ENCODE measurements around the gene PTPRN2. TPM values are rescaled to one million over a fixed set of nuclear protein-coding genes. Genes with fewer than 3 reads are reported as not detected.

The PTPRN2 gene
- total and polyA plus RNA-seq, 9 of the 15 experiments (the other 6 are each of a cell fraction or from before 2014, with no cell fraction given): not detected

DNA sequence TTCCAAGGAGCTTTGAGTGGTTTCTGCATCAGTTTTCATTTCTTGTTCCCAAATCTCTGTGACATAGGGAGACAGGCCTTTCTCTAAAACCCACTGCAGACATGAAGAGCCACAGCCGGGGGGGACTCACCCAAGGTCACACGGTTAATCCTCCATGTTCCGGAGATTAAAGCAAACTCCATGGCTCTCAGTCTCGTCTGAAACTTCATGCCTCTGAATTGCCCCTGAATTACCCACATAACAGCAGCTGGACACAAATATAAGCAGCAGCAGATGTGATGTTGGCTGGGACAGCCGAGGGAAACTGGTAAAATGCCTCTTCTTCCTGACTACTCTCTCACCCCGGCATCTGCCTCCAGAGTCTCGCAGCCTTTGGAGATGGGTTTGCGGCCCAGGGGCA, 848.6 kb downstream of the PTPRN2 start:
- no TSS peak for BruUV-seq (replicated peaks)
- Histone ChIP-seq H3K9ac (ENCODE audit: insufficient read depth in 1 of 2, low read depth in 2 of 2, low read length in 2 of 2) (no peak overlapping the region), H3K36me3 (ENCODE audit: control insufficient read depth, insufficient read depth, low read length) (no peaks in the 10 kb centered on the region), H3K79me2 (ENCODE audit: control insufficient read depth, insufficient read depth, low read length) (no peaks in the 10 kb centered on the region), H3K9me1 (ENCODE audit: control insufficient read depth, insufficient read depth, low read length) (no peaks in the 10 kb centered on the region), H3K4me3 (no peak overlapping the region), H3K4me1 (replicated peaks in 1 of 2; ENCODE audit: control insufficient read depth in 2 of 2, insufficient read depth in 2 of 2, low read length in 2 of 2) (peaks cover 0 to 4% of the 10 kb centered on the region in 2 experiments; a peak in 1 of 5 replicates), H3K27ac (ENCODE audit: extremely low read depth, low read depth, low read length) (no peak overlapping the region), H4K20me1 (replicated peaks; ENCODE audit: control insufficient read depth, insufficient read depth, low read length) (peaks cover 5% of the 10 kb centered on the region; the same call in 1 of the 2 replicates), H3K27me3 (ENCODE audit: control insufficient read depth in 2 of 2, insufficient read depth in 2 of 2, low read length in 2 of 2) (peaks cover 63 to 93% of the 10 kb centered on the region in 2 experiments), H2AFZ (ENCODE audit: low read depth, low read length) (no peak overlapping the region), H3K9me3 (replicated peaks; ENCODE audit: control insufficient read depth, insufficient read depth, low read depth, low read length) (no peaks in the 10 kb centered on the region), H3K4me2 (ENCODE audit: insufficient read depth, low read length) (no peak overlapping the region)
- intact Hi-C loops (cut with micrococcal nuclease) (no loop called here), in situ Hi-C loops (cut with MboI) (no loop called here)
- DNase-seq (ENCODE audit: extremely low read depth in 1 of 4, low spot score in 3 of 4): no peak
- no peak for ATAC-seq
- POLR2A ChIA-PET: interaction anchor here (1.2 to 1.3 kb wide), 3 partner anchors 12 to 19 kb away, joined by 3 to 6 read pairs (median 4); no protein-coding TSS in a partner anchor
- under 1% methylated on average over 8 of the region's 8 CpGs for WGBS (ENCODE audit: insufficient coverage, low coverage, missing lambda C conversion rate)
- CTCF ChIA-PET (ENCODE audit: low intra/inter-chr PET ratio): no interaction called here
- FAIRE-seq: no peak
- no peak for TF ChIP-seq ZNF134 (CRISPR knock-in tag; conservative IDR thresholded peaks at IDR 0.05)
- no peak for TF ChIP-seq HEY1 (CRISPR knock-in tag; IDR thresholded peaks at IDR 0.05; ENCODE audit: borderline replicate concordance)
- no peak for TF ChIP-seq ZNF143 (CRISPR knock-in tag; IDR thresholded peaks at IDR 0.05)
- no peak for TF ChIP-seq ZNF263 (CRISPR knock-in tag; IDR thresholded peaks at IDR 0.05; ENCODE audit: borderline replicate concordance)
- TF ChIP-seq CREB1 (IDR thresholded peaks at IDR 0.05): no peak
- TF ChIP-seq CREB1 (CRISPR knock-in tag; IDR thresholded peaks at IDR 0.05): no peak
- TF ChIP-seq, protein P1, sequence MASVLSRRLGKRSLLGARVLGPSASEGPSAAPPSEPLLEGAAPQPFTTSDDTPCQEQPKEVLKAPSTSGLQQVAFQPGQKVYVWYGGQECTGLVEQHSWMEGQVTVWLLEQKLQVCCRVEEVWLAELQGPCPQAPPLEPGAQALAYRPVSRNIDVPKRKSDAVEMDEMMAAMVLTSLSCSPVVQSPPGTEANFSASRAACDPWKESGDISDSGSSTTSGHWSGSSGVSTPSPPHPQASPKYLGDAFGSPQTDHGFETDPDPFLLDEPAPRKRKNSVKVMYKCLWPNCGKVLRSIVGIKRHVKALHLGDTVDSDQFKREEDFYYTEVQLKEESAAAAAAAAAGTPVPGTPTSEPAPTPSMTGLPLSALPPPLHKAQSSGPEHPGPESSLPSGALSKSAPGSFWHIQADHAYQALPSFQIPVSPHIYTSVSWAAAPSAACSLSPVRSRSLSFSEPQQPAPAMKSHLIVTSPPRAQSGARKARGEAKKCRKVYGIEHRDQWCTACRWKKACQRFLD (CRISPR knock-in tag; IDR thresholded peaks at IDR 0.05): no peak
- no peak for TF ChIP-seq ZNF217 (CRISPR knock-in tag; IDR thresholded peaks at IDR 0.05)
- TF ChIP-seq HOXB6 (CRISPR knock-in tag; IDR thresholded peaks at IDR 0.05; ENCODE audit: borderline replicate concordance): no peak
- TF ChIP-seq RB1 (IDR thresholded peaks at IDR 0.05; ENCODE audit: low read depth): no peak
- TF ChIP-seq DPF2 (IDR thresholded peaks at IDR 0.05): no peak
- no peak for TF ChIP-seq E2F1 (CRISPR knock-in tag; IDR thresholded peaks at IDR 0.05)
- TF ChIP-seq ZFP91 (CRISPR knock-in tag; IDR thresholded peaks at IDR 0.05): no peak
- TF ChIP-seq ZNF609 (CRISPR knock-in tag; IDR thresholded peaks at IDR 0.05; ENCODE audit: borderline replicate concordance): no peak
- no peak for TF ChIP-seq TRIM28 (IDR thresholded peaks at IDR 0.05)
- no peak for TF ChIP-seq TRIM24 (IDR thresholded peaks at IDR 0.05)
